Keratinocyte (primary cell): ENCODE data around the gene EPSTI1. TPM values are rescaled to one million over a fixed set of nuclear protein-coding genes. Genes with fewer than 3 reads are reported as not detected.

ENCODE experiments used
- DNase-seq: peaks from one replicate; pipeline ENCODE4 v3.0.0-alpha.2; 2011; ENCODE audit warnings: low read depth, missing footprints, low spot score
- FAIRE-seq: peaks from 2 replicates; lab custom pipeline; 2011; peaks lifted over from hg19 to GRCh38; lab: Jason Lieb, UNC
- H2AFZ ChIP-seq: 2 replicates; pipeline ENCODE4 v1.6.0; 2012; ENCODE audit warnings: low read length, control low read depth, inconsistent platforms; ENCODE audit not compliant: control insufficient read depth
- H3K27ac ChIP-seq: 2 replicates; pipeline ENCODE4 v1.5.1; 2011; ENCODE audit warnings: low read length; ENCODE audit not compliant: control insufficient read depth, insufficient read depth
- H3K27me3 ChIP-seq: 3 replicates; pipeline ENCODE4 v1.6.0; 2011; ENCODE audit warnings: low read length; ENCODE audit not compliant: control insufficient read depth, insufficient read depth; ENCODE audit errors: extremely low read depth
- H3K36me3 ChIP-seq, 2 experiments: 2 replicates in 1 of 2; 3 replicates in 1 of 2; pipeline ENCODE4 v1.5.1; 2011; ENCODE audit warnings: low read length in 2 of 2, mild to moderate bottlenecking in 1 of 2; ENCODE audit not compliant: control insufficient read depth in 2 of 2, insufficient read depth in 2 of 2; ENCODE audit errors: extremely low read depth in 1 of 2
- H3K4me1 ChIP-seq: 3 replicates; pipeline ENCODE4 v1.5.1; 2011; ENCODE audit warnings: low read length; ENCODE audit not compliant: control insufficient read depth, insufficient read depth; ENCODE audit errors: extremely low read depth
- H3K4me2 ChIP-seq: 3 replicates; pipeline ENCODE4 v1.6.0; 2011; ENCODE audit warnings: low read depth, low read length; ENCODE audit not compliant: control insufficient read depth, insufficient read depth; ENCODE audit errors: extremely low read depth
- H3K4me3 ChIP-seq, 3 experiments: fragments of 200-600 bp in 1 of 3; sonication (generic) in 1 of 3; 2 replicates in 2 of 3; 3 replicates in 1 of 3; pipeline ENCODE4 v1.5.1; 2011 to 2016; ENCODE audit warnings: low read length in 3 of 3, mild to moderate bottlenecking in 3 of 3, control low read depth in 2 of 3, inconsistent platforms in 1 of 3, low read depth in 1 of 3, mixed read lengths in 1 of 3, mixed run types in 1 of 3, moderate library complexity in 1 of 3; ENCODE audit not compliant: control insufficient read depth in 2 of 3, insufficient read depth in 2 of 3; ENCODE audit errors: extremely low read depth in 1 of 3
- H3K79me2 ChIP-seq: 2 replicates; pipeline ENCODE4 v1.6.0; 2012; ENCODE audit warnings: low read length; ENCODE audit not compliant: control insufficient read depth, insufficient read depth
- H3K9ac ChIP-seq: 3 replicates; pipeline ENCODE4 v1.6.0; 2011; ENCODE audit warnings: low read length; ENCODE audit not compliant: control insufficient read depth, insufficient read depth; ENCODE audit errors: extremely low read depth
- H3K9me1 ChIP-seq: 3 replicates; pipeline ENCODE4 v1.6.0; 2011; ENCODE audit warnings: low read length; ENCODE audit not compliant: control insufficient read depth, insufficient read depth; ENCODE audit errors: extremely low read depth
- H3K9me3 ChIP-seq: 2 replicates; pipeline ENCODE4 v1.5.1; 2012; ENCODE audit warnings: low read depth, low read length; ENCODE audit not compliant: control insufficient read depth
- H4K20me1 ChIP-seq: 3 replicates; pipeline ENCODE4 v1.6.0; 2011; ENCODE audit warnings: low read length; ENCODE audit not compliant: control insufficient read depth, insufficient read depth; ENCODE audit errors: extremely low read depth
- CTCF ChIP-seq, 3 experiments: IDR thresholded peaks in 1 of 3; conservative IDR thresholded peaks in 1 of 3; optimal IDR thresholded peaks in 1 of 3; 2 replicates in 2 of 3; 3 replicates in 1 of 3; pipeline versions ENCODE3 to v1.5.1; 2011; ENCODE audit warnings: low read length in 3 of 3, mild to moderate bottlenecking in 3 of 3, moderate library complexity in 2 of 3, control low read depth in 1 of 3, inconsistent platforms in 1 of 3; ENCODE audit not compliant: insufficient read depth in 2 of 3; ENCODE audit errors: extremely low read depth in 1 of 3
- EZH2 ChIP-seq: IDR thresholded peaks from one replicate; pipeline ENCODE4 v1.6.1; 2012; ENCODE audit warnings: inconsistent platforms, mild to moderate bottlenecking, low read length, moderate library complexity
- dilution Hi-C: fragments of 300-500 bp; cut with MboI; formaldehyde crosslinking; loops from one replicate; pipeline ENCODE4 v1.7.0; 2020; ENCODE audit warnings: low sequenced_read_pairs; ENCODE audit not compliant: extremely low pct_ligation_motif_present
- polyA plus RNA-seq, 5 experiments: library from polyadenylated mRNA; depleted of rRNA in 3 of 5; stranded (reverse) in 3 of 5; stranded (forward) in 1 of 5; unstranded in 1 of 5; fragments of >200 nt; gene quantifications; 1 replicate in 1 of 5; 2 replicates in 3 of 5; 3 replicates in 1 of 5; pipeline versions ENCODE4 v1.2.1 to v1.2.3, GENCODE V29; 2011 to 2012; ENCODE audit warnings: missing spikeins in 2 of 5, low read depth in 1 of 5, low replicate concordance in 1 of 5

The EPSTI1 gene
- polyA plus RNA-seq, 1 donor (not counting 4 experiments of a cell fraction or from before 2014, with no cell fraction given), result 13.0 TPM

GRCh38 chr13:42894765-42895243 lies 97.2 kb downstream of the EPSTI1 start:
- Histone ChIP-seq H3K79me2 (no peaks in the 10 kb centered on the region), H3K27ac (no peak overlapping the region), H3K9ac (no peak overlapping the region), H3K9me3 (no peaks in the 10 kb centered on the region), H2AFZ (no peak overlapping the region), H3K27me3 (no peaks in the 10 kb centered on the region), H3K9me1 (no peaks in the 10 kb centered on the region), H3K4me3 (no peak overlapping the region), H3K4me1 (no peaks in the 10 kb centered on the region), H3K4me2 (no peak overlapping the region), H4K20me1 (no peaks in the 10 kb centered on the region), H3K36me3 (no peaks in the 10 kb centered on the region)
- dilution Hi-C loops, result no loop called here
- FAIRE-seq (no peak), DNase-seq (no peak)
- TF ChIP-seq EZH2 (no peak), CTCF (optimal IDR thresholded peaks at IDR 0.05 in 1 of 3, IDR thresholded peaks at IDR 0.05 in 1 of 3, conservative IDR thresholded peaks at IDR 0.05 in 1 of 3; ENCODE audit: extremely low read depth in 1 of 3, insufficient read depth in 2 of 3, low read length in 3 of 3) (no peak)

GRCh38 chr13:42893214-42893671 lies 98.8 kb downstream of the EPSTI1 start:
- Histone ChIP-seq H3K9ac (no peak overlapping the region), H3K79me2 (no peaks in the 10 kb centered on the region), H3K36me3 (no peaks in the 10 kb centered on the region), H2AFZ (no peak overlapping the region), H4K20me1 (no peaks in the 10 kb centered on the region), H3K4me3 (no peak overlapping the region), H3K4me2 (no peak overlapping the region), H3K9me1 (no peaks in the 10 kb centered on the region), H3K27me3 (no peaks in the 10 kb centered on the region), H3K27ac (no peak overlapping the region), H3K4me1 (no peaks in the 10 kb centered on the region), H3K9me3 (no peaks in the 10 kb centered on the region)
- FAIRE-seq, result no peak
- DNase-seq, result no peak
- dilution Hi-C loops, result no loop called here
- no peak for TF ChIP-seq CTCF (optimal IDR thresholded peaks at IDR 0.05 in 1 of 3, IDR thresholded peaks at IDR 0.05 in 1 of 3, conservative IDR thresholded peaks at IDR 0.05 in 1 of 3; ENCODE audit: extremely low read depth in 1 of 3, insufficient read depth in 2 of 3, low read length in 3 of 3)
- TF ChIP-seq EZH2, result no peak
